Femur (tissue), 1 donor: ENCODE data around the gene IQSEC2.

Source experiments
- DNase-seq: peaks from one replicate; pipeline ENCODE4 v3.0.0-alpha.2; 2017

IQSEC2 gene

GRCh38 chrX:53305219-53305995 is 24.0 kb upstream of the IQSEC2 start:
- DNase-seq, result no peak

- no peak for DNase-seq
Observed at GRCh38 chrX:53303195-53303594, 21.8 kb upstream of the IQSEC2 start.

GRCh38 chrX:53300157-53300556 is 18.8 kb upstream of the IQSEC2 start:
- no peak for DNase-seq

GRCh38 chrX:53294024-53294648 is 12.8 kb upstream of the IQSEC2 start:
- no peak for DNase-seq

- no peak for DNase-seq
Observed at GRCh38 chrX:53291596-53291995, 10.2 kb upstream of the IQSEC2 start.

- DNase-seq, result no peak
Observed at GRCh38 chrX:53290441-53291041, 9.2 kb upstream of the IQSEC2 start.

- peak; percentile 51 for DNase-seq
Observed at GRCh38 chrX:53288189-53288588, 6.8 kb upstream of the IQSEC2 start.

- peak; percentile 69 for DNase-seq
Observed at GRCh38 chrX:53287493-53288138, 6.2 kb upstream of the IQSEC2 start.

GRCh38 chrX:53286171-53286570 is 4.8 kb upstream of the IQSEC2 start:
- no peak for DNase-seq

GRCh38 chrX:53285591-53285990 is 4.2 kb upstream of the IQSEC2 start:
- DNase-seq, result no peak

- peak; percentile 63 for DNase-seq
Observed at GRCh38 chrX:53284684-53285447, 3.5 kb upstream of the IQSEC2 start.

GRCh38 chrX:53283567-53283966 is 2.2 kb upstream of the IQSEC2 start:
- DNase-seq, result no peak

- DNase-seq, result no peak
Observed at GRCh38 chrX:53283099-53283498, 1.7 kb upstream of the IQSEC2 start.

- DNase-seq, result peak; percentile 51
Observed at GRCh38 chrX:53281963-53282695, 745 bp upstream of the IQSEC2 start.

GRCh38 chrX:53280331-53281320 is 758 bp downstream of the IQSEC2 start:
- peak; percentile 74 for DNase-seq

GRCh38 chrX:53279296-53280237 is 1.8 kb downstream of the IQSEC2 start:
- no peak for DNase-seq

- DNase-seq, result no peak
Observed at GRCh38 chrX:53272808-53273337, 8.5 kb downstream of the IQSEC2 start.

GRCh38 chrX:53269536-53270107 is 11.8 kb downstream of the IQSEC2 start:
- no peak for DNase-seq

GRCh38 chrX:53268173-53268572 is 13.2 kb downstream of the IQSEC2 start:
- DNase-seq, result no peak
